ENCODE results near the gene STUB1. TPM values are rescaled to one million over a fixed set of nuclear protein-coding genes. Genes with fewer than 3 reads are reported as not detected.

Gene STUB1
- total RNA-seq, 1 donor from 2014 or later = 95.6 TPM

Other genes with a start within 250 kb of the STUB1 start
- gene CAPN15, start 152.7 kb upstream of the STUB1 start, total RNA-seq = 26.7 and 52.6 TPM in 2 replicates
- gene PRR35, start 120.0 kb upstream of the STUB1 start, total RNA-seq = not detected in 2 replicates
- gene NHLRC4, start 113.4 kb upstream of the STUB1 start, total RNA-seq = 0.97 and 1.5 TPM in 2 replicates
- 25.8 and 26.2 TPM in 2 replicates for gene PIGQ, start 110.4 kb upstream of the STUB1 start, total RNA-seq
- gene RAB40C, start 90.3 kb upstream of the STUB1 start, total RNA-seq = 11.3 and 15.8 TPM in 2 replicates
- under 0.01 and 0.46 TPM in 2 replicates for gene WFIKKN1, start 49.4 kb upstream of the STUB1 start, total RNA-seq
- 69.5 and 83.7 TPM in 2 replicates for gene METTL26, start 44.1 kb upstream of the STUB1 start, total RNA-seq
- 10.3 and 22.3 TPM in 2 replicates for gene MCRIP2, start 38.6 kb upstream of the STUB1 start, total RNA-seq
- gene WDR90, start 31.0 kb upstream of the STUB1 start, total RNA-seq = 11.0 and 19.6 TPM in 2 replicates
- 32.7 and 66.1 TPM in 2 replicates for gene RHOT2, start 12.3 kb upstream of the STUB1 start, total RNA-seq
- gene RHBDL1, start 4.7 kb upstream of the STUB1 start, total RNA-seq = 4.6 and 6.5 TPM in 2 replicates
- gene JMJD8, start 3.9 kb downstream of the STUB1 start, total RNA-seq = 35.6 and 39.6 TPM in 2 replicates
- 5.3 and 7.9 TPM in 2 replicates for gene WDR24, start 10.0 kb downstream of the STUB1 start, total RNA-seq
- 0.28 and 0.59 TPM in 2 replicates for gene FBXL16, start 25.4 kb downstream of the STUB1 start, total RNA-seq
- gene METRN, start 34.7 kb downstream of the STUB1 start, total RNA-seq = 75.4 and 85.8 TPM in 2 replicates
- gene ANTKMT, start 40.7 kb downstream of the STUB1 start, total RNA-seq = 19.4 and 39.8 TPM in 2 replicates
- gene CCDC78, start 46.0 kb downstream of the STUB1 start, total RNA-seq = 2.1 and 4.9 TPM in 2 replicates
- 18.7 and 19.6 TPM in 2 replicates for gene HAGHL, start 46.7 kb downstream of the STUB1 start, total RNA-seq
- gene CIAO3, start 60.6 kb downstream of the STUB1 start, total RNA-seq = 21.5 and 28.8 TPM in 2 replicates
- gene MSLN, start 80.3 kb downstream of the STUB1 start, total RNA-seq = not detected in 2 replicates
- gene RPUSD1, start 108.0 kb downstream of the STUB1 start, total RNA-seq = 19.3 and 31.1 TPM in 2 replicates
- gene CHTF18, start 108.2 kb downstream of the STUB1 start, total RNA-seq = 5.3 and 15.8 TPM in 2 replicates
- not detected in 2 replicates for gene GNG13, start 120.3 kb downstream of the STUB1 start, total RNA-seq

All from smooth muscle cell of the umbilical artery (primary cell).